ENCODE results near the gene TBC1D32. TPM values are rescaled to one million over a fixed set of nuclear protein-coding genes. Genes with fewer than 3 reads are reported as not detected.
A peak's percentile ranks its signal among the peaks of the same experiment; 100 is the strongest.
"Not testable (repeated sequence)": the region's sequence is repeated elsewhere in the genome, so short reads cannot be mapped to it uniquely, and the experiment has no call there.

TBC1D32 gene, protein sequence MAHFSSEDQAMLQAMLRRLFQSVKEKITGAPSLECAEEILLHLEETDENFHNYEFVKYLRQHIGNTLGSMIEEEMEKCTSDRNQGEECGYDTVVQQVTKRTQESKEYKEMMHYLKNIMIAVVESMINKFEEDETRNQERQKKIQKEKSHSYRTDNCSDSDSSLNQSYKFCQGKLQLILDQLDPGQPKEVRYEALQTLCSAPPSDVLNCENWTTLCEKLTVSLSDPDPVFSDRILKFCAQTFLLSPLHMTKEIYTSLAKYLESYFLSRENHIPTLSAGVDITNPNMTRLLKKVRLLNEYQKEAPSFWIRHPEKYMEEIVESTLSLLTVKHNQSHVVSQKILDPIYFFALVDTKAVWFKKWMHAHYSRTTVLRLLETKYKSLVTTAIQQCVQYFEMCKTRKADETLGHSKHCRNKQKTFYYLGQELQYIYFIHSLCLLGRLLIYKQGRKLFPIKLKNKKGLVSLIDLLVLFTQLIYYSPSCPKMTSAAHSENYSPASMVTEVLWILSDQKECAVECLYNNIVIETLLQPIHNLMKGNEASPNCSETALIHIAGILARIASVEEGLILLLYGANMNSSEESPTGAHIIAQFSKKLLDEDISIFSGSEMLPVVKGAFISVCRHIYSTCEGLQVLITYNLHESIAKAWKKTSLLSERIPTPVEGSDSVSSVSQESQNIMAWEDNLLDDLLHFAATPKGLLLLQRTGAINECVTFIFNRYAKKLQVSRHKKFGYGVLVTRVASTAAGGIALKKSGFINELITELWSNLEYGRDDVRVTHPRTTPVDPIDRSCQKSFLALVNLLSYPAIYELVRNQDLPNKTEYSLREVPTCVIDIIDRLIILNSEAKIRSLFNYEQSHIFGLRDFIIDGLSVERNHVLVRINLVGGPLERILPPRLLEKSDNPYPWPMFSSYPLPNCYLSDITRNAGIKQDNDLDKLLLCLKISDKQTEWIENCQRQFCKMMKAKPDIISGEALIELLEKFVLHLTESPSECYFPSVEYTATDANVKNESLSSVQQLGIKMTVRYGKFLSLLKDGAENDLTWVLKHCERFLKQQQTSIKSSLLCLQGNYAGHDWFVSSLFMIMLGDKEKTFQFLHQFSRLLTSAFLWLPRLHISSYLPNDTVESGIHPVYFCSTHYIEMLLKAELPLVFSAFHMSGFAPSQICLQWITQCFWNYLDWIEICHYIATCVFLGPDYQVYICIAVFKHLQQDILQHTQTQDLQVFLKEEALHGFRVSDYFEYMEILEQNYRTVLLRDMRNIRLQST
- total RNA-seq, result 10 to 100 TPM in 1 of 2 donors, 1 to 10 TPM in 1; 2.3 to 10.4 TPM

GRCh38 chr6:121334299-121335086, at the start of gene TBC1D32:
Gene TBC1D32, minus strand, starts transcription at chr6:121334480. Its CDS starts 50 bp downstream, at chr6:121334430.
- Histone ChIP-seq H3K9me3 (no peaks in the 10 kb centered on the region), H3K36me3 (no peaks in the 10 kb centered on the region), H3K27me3 (replicated peaks; ENCODE audit: insufficient read depth) (no peaks in the 10 kb centered on the region), H3K4me3 (peak within 1 kb of the TSS; percentile 86), H3K27ac (peak within 1 kb of the TSS; percentile 85 to 88), H3K4me1 (ENCODE audit: control insufficient read depth in 1 of 2, low read depth in 2 of 2) (peaks cover 0 to 5% of the 10 kb centered on the region in 2 donors)
- peak; percentile 49 for DNase-seq (ENCODE audit: low spot score)
- TF ChIP-seq CTCF (IDR thresholded peaks at IDR 0.05), result peak; percentile 18
- peak; percentile 92 for ATAC-seq (ENCODE audit: insufficient number of reproducible peaks, low FRiP score, low read depth)

DNA sequence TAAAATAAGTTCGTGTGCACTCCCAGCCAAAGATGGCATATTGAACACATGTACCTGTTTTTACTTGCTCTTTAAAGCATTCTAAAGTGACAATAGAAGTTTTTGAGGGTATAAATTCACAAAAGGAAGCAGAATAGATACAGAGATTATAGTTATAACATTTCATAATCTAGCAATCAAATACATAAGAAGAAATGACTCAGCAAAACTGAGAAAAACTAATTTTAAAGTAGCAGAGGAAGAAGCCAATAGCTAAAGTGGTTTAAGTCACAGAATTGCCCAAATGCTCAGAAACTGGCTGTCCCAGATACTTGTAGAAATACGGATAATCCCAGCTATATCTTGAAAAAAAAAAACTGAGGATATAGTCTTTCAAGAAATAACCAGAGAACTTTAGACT, 49.2 kb upstream of the TBC1D32 start:
- no peak for ATAC-seq (ENCODE audit: insufficient number of reproducible peaks, low FRiP score, low read depth)
- H3K36me3 ChIP-seq, result no peaks in the 10 kb centered on the region
- TF ChIP-seq CTCF (IDR thresholded peaks at IDR 0.05), result no peak
- no peaks in the 10 kb centered on the region for H3K4me1 ChIP-seq (ENCODE audit: control insufficient read depth in 1 of 2, low read depth in 2 of 2)
- DNase-seq (ENCODE audit: low spot score), result no peak
- H3K27me3 ChIP-seq (replicated peaks; ENCODE audit: insufficient read depth), result no peaks in the 10 kb centered on the region
- H3K9me3 ChIP-seq, result no peaks in the 10 kb centered on the region
- H3K27ac ChIP-seq, result no peak overlapping the region
- no peak overlapping the region for H3K4me3 ChIP-seq

DNA sequence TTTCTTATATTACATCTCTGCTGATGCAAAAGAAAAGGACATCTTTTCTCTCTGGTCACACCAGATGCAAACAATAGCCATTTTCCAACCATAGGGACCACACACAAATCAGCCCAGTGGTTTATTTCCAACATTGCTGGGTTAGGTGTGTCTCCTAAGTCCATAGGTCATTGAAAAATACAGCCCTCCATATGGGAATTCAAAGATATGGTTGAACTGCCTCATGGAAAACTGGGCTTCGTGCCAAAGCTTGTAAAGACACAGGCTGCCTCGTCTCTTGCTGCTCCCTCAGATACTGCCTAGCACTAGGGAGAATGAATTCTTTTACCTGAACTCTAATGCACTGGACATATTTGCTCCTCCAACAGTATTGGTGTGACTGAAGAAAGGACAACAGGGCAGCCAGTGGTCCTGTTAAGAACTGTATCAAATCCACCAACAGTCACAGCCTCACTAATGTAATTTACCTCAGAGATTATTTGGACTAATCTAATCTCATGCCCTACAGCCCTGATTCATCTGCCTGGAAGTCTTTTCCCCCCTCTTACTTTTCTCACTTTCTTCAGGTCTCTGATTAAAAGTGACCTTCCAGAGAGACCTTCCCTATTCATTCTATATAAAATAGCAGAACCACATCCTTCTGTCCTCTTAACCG, 48.3 kb upstream of the TBC1D32 start:
- H3K9me3 ChIP-seq, result no peaks in the 10 kb centered on the region
- H3K4me3 ChIP-seq, result no peak overlapping the region
- H3K36me3 ChIP-seq, result no peaks in the 10 kb centered on the region
- TF ChIP-seq CTCF (IDR thresholded peaks at IDR 0.05), result no peak
- H3K27ac ChIP-seq, result no peak overlapping the region
- no peaks in the 10 kb centered on the region for H3K27me3 ChIP-seq (replicated peaks; ENCODE audit: insufficient read depth)
- DNase-seq (ENCODE audit: low spot score) (no peak), ATAC-seq (ENCODE audit: insufficient number of reproducible peaks, low FRiP score, low read depth) (no peak)
- no peaks in the 10 kb centered on the region for H3K4me1 ChIP-seq (ENCODE audit: control insufficient read depth in 1 of 2, low read depth in 2 of 2)

GRCh38 chr6:121376411-121376810, 42.1 kb upstream of the TBC1D32 start:
- H3K4me1 ChIP-seq (ENCODE audit: control insufficient read depth in 1 of 2, low read depth in 2 of 2), result no peaks in the 10 kb centered on the region
- H3K9me3 ChIP-seq, result no peaks in the 10 kb centered on the region
- TF ChIP-seq CTCF (IDR thresholded peaks at IDR 0.05), result no peak
- no peak overlapping the region for H3K4me3 ChIP-seq
- no peak for ATAC-seq (ENCODE audit: insufficient number of reproducible peaks, low FRiP score, low read depth)
- H3K36me3 ChIP-seq, result no peaks in the 10 kb centered on the region
- no peaks in the 10 kb centered on the region for H3K27me3 ChIP-seq (replicated peaks; ENCODE audit: insufficient read depth)
- no peak for DNase-seq (ENCODE audit: low spot score)
- H3K27ac ChIP-seq, result no peak overlapping the region

GRCh38 chr6:121374219-121374618, 39.9 kb upstream of the TBC1D32 start:
- H3K4me1 ChIP-seq (ENCODE audit: control insufficient read depth in 1 of 2, low read depth in 2 of 2); H3K27me3 ChIP-seq (replicated peaks; ENCODE audit: insufficient read depth); H3K9me3 ChIP-seq; H3K36me3 ChIP-seq; H3K4me3 ChIP-seq; ATAC-seq (ENCODE audit: insufficient number of reproducible peaks, low FRiP score, low read depth); H3K27ac ChIP-seq; DNase-seq (ENCODE audit: low spot score): not testable (repeated sequence)
